B cell (primary cell): ENCODE results near the gene CAMK4. TPM values are rescaled to one million over a fixed set of nuclear protein-coding genes. Genes with fewer than 3 reads are reported as not detected.
A peak's percentile ranks its signal among the peaks of the same experiment; 100 is the strongest.

Experiments
- ATAC-seq: fragments of 200-7000 bp; cut with Tn5 transposase; one replicate; pipeline ENCODE4 v1.10.0; 2021; ENCODE audit warnings: low read depth, mild to moderate bottlenecking, moderate number of reproducible peaks, moderate library complexity
- CTCF ChIA-PET: fragments of 350-600 bp; sonication (Branson Sonifier 250); formaldehyde crosslinking; loops from one replicate; lab custom pipeline; 2021; ENCODE audit warnings: antibody characterized with exemption, inconsistent platforms; lab: Charles Lee
- POLR2A ChIA-PET: fragments of 350-600 bp; sonication (Branson Sonifier 250); formaldehyde crosslinking; loops from one replicate; lab custom pipeline; 2021; ENCODE audit warnings: antibody characterized with exemption; lab: Charles Lee
- DNase-seq: peaks from one replicate; pipeline ENCODE4 v3.0.0; 2013
- H2AFZ ChIP-seq: 2 replicates; pipeline ENCODE4 v1.6.1; 2012; ENCODE audit warnings: mild to moderate bottlenecking, low read depth, low read length; ENCODE audit not compliant: insufficient read depth, poor library complexity, severe bottlenecking
- H3K27ac ChIP-seq, 2 donors: 1 replicate in 1 of 2; 2 replicates in 1 of 2; pipeline ENCODE4 v1.5.1; 2012 to 2013; ENCODE audit warnings: low read length in 2 of 2, mild to moderate bottlenecking in 2 of 2, moderate library complexity in 1 of 2
- H3K27me3 ChIP-seq, 4 experiments: fragments of 200-600 bp in 1 of 4; sonication (generic) in 1 of 4; replicated peaks in 1 of 4; 1 replicate in 2 of 4; 2 replicates in 2 of 4; pipeline versions ENCODE4 v1.6.1 to v1.7.0; 2013 to 2016; ENCODE audit warnings: low read length in 3 of 4, mild to moderate bottlenecking in 2 of 4, mixed read lengths in 1 of 4, moderate library complexity in 1 of 4; ENCODE audit not compliant: insufficient read depth in 4 of 4, control insufficient read depth in 3 of 4; ENCODE audit errors: control extremely low read depth in 1 of 4
- H3K36me3 ChIP-seq, 2 experiments: replicated peaks in 1 of 2; 1 replicate in 1 of 2; 2 replicates in 1 of 2; pipeline versions ENCODE4 v1.6.1 to v1.7.1; 2013; ENCODE audit warnings: low read length in 1 of 2; ENCODE audit not compliant: insufficient read depth in 2 of 2, control insufficient read depth in 1 of 2; ENCODE audit errors: control extremely low read depth in 1 of 2, extremely low read depth in 1 of 2
- H3K4me1 ChIP-seq, 2 donors: fragments of 200-600 bp in 1 of 2; sonication (generic) in 1 of 2; 1 replicate in 1 of 2; 2 replicates in 1 of 2; pipeline versions ENCODE4 v1.5.1 to v1.6.1; 2013 to 2017; ENCODE audit warnings: low read length in 2 of 2; ENCODE audit not compliant: control insufficient read depth in 2 of 2, insufficient read depth in 2 of 2
- H3K4me2 ChIP-seq: replicated peaks from 2 replicates; pipeline ENCODE3; 2012; ENCODE audit warnings: mild to moderate bottlenecking, low read depth, low read length; ENCODE audit not compliant: poor library complexity, severe bottlenecking
- H3K4me3 ChIP-seq, 5 experiments: fragments of 200-600 bp in 1 of 5; sonication (generic) in 1 of 5; 1 replicate in 3 of 5; 2 replicates in 2 of 5; pipeline versions ENCODE4 v1.5.1 to v1.7.0; 2011 to 2016; ENCODE audit warnings: low read length in 4 of 5, mild to moderate bottlenecking in 4 of 5, low read depth in 2 of 5, control low read depth in 1 of 5, moderate library complexity in 1 of 5; ENCODE audit not compliant: insufficient read depth in 1 of 5; ENCODE audit errors: control extremely low read depth in 1 of 5, extremely low read depth in 1 of 5
- H3K79me2 ChIP-seq: fragments of 200-600 bp; sonication (generic); one replicate; pipeline ENCODE4 v1.6.0; 2016; ENCODE audit warnings: low read length; ENCODE audit not compliant: control insufficient read depth, insufficient read depth
- H3K9ac ChIP-seq: fragments of 200-600 bp; sonication (generic); 2 replicates; pipeline ENCODE4 v1.6.1; 2017; ENCODE audit warnings: mild to moderate bottlenecking, low read length, moderate library complexity
- H3K9me3 ChIP-seq, 3 donors: one replicate each; pipeline versions ENCODE4 v1.6.1 to v1.7.1; 2013; ENCODE audit warnings: low read length in 2 of 3; ENCODE audit not compliant: control insufficient read depth in 2 of 3, insufficient read depth in 1 of 3; ENCODE audit errors: control extremely low read depth in 1 of 3
- H4K20me1 ChIP-seq: 2 replicates; pipeline ENCODE4 v1.6.0; 2012; ENCODE audit warnings: mild to moderate bottlenecking, low read length; ENCODE audit not compliant: insufficient read depth, control insufficient read depth, poor library complexity, severe bottlenecking
- H3K27ac Mint-ChIP-seq: one replicate; pipeline ENCODE4 v1.8.0; 2021; ENCODE audit warnings: mixed read lengths
- H3K27me3 Mint-ChIP-seq: one replicate; pipeline ENCODE4 v1.8.0; 2021; ENCODE audit warnings: mixed read lengths
- H3K4me1 Mint-ChIP-seq: one replicate; pipeline ENCODE4 v1.8.0; 2021; ENCODE audit warnings: mixed read lengths
- H3K4me3 Mint-ChIP-seq: one replicate; pipeline ENCODE4 v1.8.0; 2021; ENCODE audit warnings: mixed read lengths
- H3K9me3 Mint-ChIP-seq: one replicate; pipeline ENCODE4 v1.8.0; 2022; ENCODE audit warnings: mixed read lengths; ENCODE audit not compliant: insufficient read depth
- CTCF ChIP-seq: fragments of 200-600 bp; IDR thresholded peaks from one replicate; pipeline ENCODE4 v1.8.0; 2022; ENCODE audit warnings: antibody characterized with exemption, mild to moderate bottlenecking
- EZH2 ChIP-seq: IDR thresholded peaks from 2 replicates; pipeline ENCODE4 v1.6.1; 2012; ENCODE audit warnings: borderline replicate concordance, low read depth, mild to moderate bottlenecking, moderate library complexity, low read length; ENCODE audit not compliant: insufficient read depth, poor library complexity, severe bottlenecking
- WGBS: methylation state at CpG from one replicate; pipeline ENCODE4 v1.1.5; 2013; ENCODE audit warnings: missing lambda C conversion rate; ENCODE audit not compliant: insufficient coverage; 5-methylcytosine and 5-hydroxymethylcytosine counted together
- intact Hi-C: fragments of 100-400 bp; cut with micrococcal nuclease; formaldehyde crosslinking; loops from one replicate; pipeline ENCODE4 v1.10.0; 2022
- polyA plus RNA-seq: library from polyadenylated mRNA; depleted of rRNA; stranded (reverse); fragments of >200 nt; gene quantifications from 2 replicates; pipeline ENCODE4 v1.2.3, GENCODE V29; 2012
- total RNA-seq, 2 donors: library from RNA; stranded (reverse); fragments of 120-200 nt in 1 of 2; gene quantifications; 1 replicate in 1 of 2; 2 replicates in 1 of 2; pipeline versions ENCODE4 v1.2.3 to v1.2.4, GENCODE V29; 2013 to 2022

CAMK4 gene
- total and polyA plus RNA-seq, 2 donors (not counting 1 experiment from before 2014, with no cell fraction given) = 0.78 to 4.8 TPM

DNA sequence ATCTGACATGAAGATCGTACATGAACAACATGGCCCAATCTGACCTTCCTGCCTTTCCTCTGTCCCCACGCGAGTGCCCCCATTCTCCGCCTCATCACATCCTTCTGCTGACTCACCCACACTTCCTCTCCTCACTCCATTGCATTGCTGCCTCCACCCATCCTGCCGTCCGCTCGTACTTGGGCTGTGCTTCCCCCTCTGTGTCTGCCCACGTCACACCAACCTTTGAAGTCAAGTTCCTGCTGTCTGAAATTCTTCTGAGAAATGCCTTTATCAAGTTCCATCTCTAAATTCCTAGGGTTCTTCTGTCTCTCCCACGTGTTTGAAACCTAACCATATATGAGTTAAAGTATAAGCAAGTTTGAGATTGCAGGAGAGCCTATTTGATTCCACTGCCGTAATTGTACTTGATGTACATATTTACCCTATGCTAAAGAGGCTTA is 306.1 kb downstream of the CAMK4 start:
- H2AFZ ChIP-seq = peak overlapping the region; percentile 45

More for the DNA sequence above, 306.1 kb downstream of the CAMK4 start:
- intact Hi-C loops = loop anchor here (1.0 to 5.0 kb wide), 4 partner anchors 18 to 1446 kb away; partner anchors contain the start of genes DCP2, NREP and STARD4
- peak; percentile 100 for ATAC-seq
- Mint-ChIP-seq H3K9me3 (no peaks in the 10 kb centered on the region), H3K4me3 (peak overlapping the region; percentile 53), H3K27me3 (peaks cover 3% of the 10 kb centered on the region), H3K27ac (peak overlapping the region; percentile 69), H3K4me1 (peaks cover 20% of the 10 kb centered on the region)
- no peak for TF ChIP-seq CTCF
- TF ChIP-seq EZH2 = no peak
- H3K4me3 ChIP-seq = peak overlapping the region in 1 of 5 experiments; percentile 8
- peak overlapping the region; percentile 39 for H3K4me2 ChIP-seq
- peak overlapping the region; percentile 32 to 83 for H3K27ac ChIP-seq
- H3K9ac ChIP-seq = no peak overlapping the region
- POLR2A ChIA-PET = interaction anchor here (0.6 kb wide), 1 partner anchor 19 kb away, joined by 3 read pairs; no protein-coding TSS in a partner anchor
- peaks cover 13 to 17% of the 10 kb centered on the region in 2 donors for H3K4me1 ChIP-seq
- H3K9me3 ChIP-seq = no peaks in the 10 kb centered on the region
- CTCF ChIA-PET = interaction anchor here (1.2 to 3.1 kb wide), 7 partner anchors 9 to 227 kb away, joined by 5 to 33 read pairs (median 8); partner anchors contain the start of genes NREP and STARD4
- no peaks in the 10 kb centered on the region for H3K36me3 ChIP-seq
- no peaks in the 10 kb centered on the region for H3K79me2 ChIP-seq
- under 1% methylated on average over 7 of the region's 10 CpGs for WGBS
- H4K20me1 ChIP-seq = no peaks in the 10 kb centered on the region
- no peaks in the 10 kb centered on the region for H3K27me3 ChIP-seq
- DNase-seq = peak; percentile 89
